Measurements from ENCODE around the gene PCDH15. TPM values are rescaled to one million over a fixed set of nuclear protein-coding genes. Genes with fewer than 3 reads are reported as not detected.
A peak's percentile ranks its signal among the peaks of the same experiment; 100 is the strongest.

PCDH15 gene
- total RNA-seq, 2 experiments from 2014 or later: not detected

DNA sequence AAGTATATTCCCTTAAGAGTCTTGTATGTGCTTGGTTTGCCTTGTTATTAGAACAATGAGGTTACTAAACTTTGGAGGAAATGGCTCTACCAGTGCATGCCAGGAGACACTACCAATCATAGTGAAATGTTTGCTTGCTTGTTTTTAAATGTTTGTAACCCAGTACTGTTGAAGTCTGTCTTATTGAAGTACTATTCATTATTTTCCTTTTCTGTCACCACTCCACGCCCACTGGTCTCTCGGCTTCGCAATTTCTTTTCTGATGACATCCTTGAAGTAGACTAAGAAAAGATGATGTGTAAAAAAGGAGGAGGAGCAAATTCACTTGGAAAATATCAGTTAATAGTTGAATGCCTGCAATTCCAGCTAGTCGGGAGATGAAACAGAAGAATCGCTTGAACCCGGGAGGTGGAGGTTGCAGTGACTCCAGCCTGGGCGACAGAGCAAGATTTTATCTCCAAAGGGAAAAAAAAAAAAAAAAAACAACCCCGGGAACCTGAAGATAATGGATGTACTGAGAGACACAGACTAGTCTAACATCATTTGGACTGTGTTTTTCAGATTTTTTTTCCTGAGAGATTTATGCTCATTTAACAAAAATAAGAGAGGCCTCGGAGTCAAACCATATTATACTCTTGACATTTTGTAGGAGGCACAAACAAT, 959.4 kb downstream of the PCDH15 start:
- no peak overlapping the region for H2AFZ ChIP-seq (ENCODE audit: low read length)
- intact Hi-C loops (cut with micrococcal nuclease; ENCODE audit: unreplicated experiment): no loop called here
- H3K27ac ChIP-seq (ENCODE audit: low read depth, low read length, poor library complexity, severe bottlenecking): no peak overlapping the region
- no peak overlapping the region for H3K4me3 ChIP-seq (ENCODE audit: low read depth, low read length, poor library complexity, severe bottlenecking)
- H3K9me3 ChIP-seq (ENCODE audit: low read length): no peaks in the 10 kb centered on the region
- no TSS peak for BruUV-seq (replicated peaks)
- ChIA-PET POLR2A (no interaction called here), CTCF (ENCODE audit: unreplicated experiment) (no interaction called here)
- no peaks in the 10 kb centered on the region for H3K4me1 ChIP-seq (ENCODE audit: insufficient read depth, low read length, poor library complexity, severe bottlenecking)
- H3K4me2 ChIP-seq (ENCODE audit: low read length): no peak overlapping the region
- H3K36me3 ChIP-seq (ENCODE audit: insufficient read depth, low read length): no peaks in the 10 kb centered on the region
- H4K20me1 ChIP-seq (ENCODE audit: insufficient read depth, low read length): no peaks in the 10 kb centered on the region
- no peak for DNase-seq (ENCODE audit: low spot score)
- H3K9me2 ChIP-seq (ENCODE audit: insufficient read depth, low read length): no peaks in the 10 kb centered on the region
- no peaks in the 10 kb centered on the region for H3K79me2 ChIP-seq (ENCODE audit: insufficient read depth, low read depth, low read length)
- TF ChIP-seq, protein P1, sequence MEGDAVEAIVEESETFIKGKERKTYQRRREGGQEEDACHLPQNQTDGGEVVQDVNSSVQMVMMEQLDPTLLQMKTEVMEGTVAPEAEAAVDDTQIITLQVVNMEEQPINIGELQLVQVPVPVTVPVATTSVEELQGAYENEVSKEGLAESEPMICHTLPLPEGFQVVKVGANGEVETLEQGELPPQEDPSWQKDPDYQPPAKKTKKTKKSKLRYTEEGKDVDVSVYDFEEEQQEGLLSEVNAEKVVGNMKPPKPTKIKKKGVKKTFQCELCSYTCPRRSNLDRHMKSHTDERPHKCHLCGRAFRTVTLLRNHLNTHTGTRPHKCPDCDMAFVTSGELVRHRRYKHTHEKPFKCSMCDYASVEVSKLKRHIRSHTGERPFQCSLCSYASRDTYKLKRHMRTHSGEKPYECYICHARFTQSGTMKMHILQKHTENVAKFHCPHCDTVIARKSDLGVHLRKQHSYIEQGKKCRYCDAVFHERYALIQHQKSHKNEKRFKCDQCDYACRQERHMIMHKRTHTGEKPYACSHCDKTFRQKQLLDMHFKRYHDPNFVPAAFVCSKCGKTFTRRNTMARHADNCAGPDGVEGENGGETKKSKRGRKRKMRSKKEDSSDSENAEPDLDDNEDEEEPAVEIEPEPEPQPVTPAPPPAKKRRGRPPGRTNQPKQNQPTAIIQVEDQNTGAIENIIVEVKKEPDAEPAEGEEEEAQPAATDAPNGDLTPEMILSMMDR (conservative IDR thresholded peaks at IDR 0.05; ENCODE audit: low read length): no peak
- no peak for TF ChIP-seq EZH2phosphoT487 (IDR thresholded peaks at IDR 0.05; ENCODE audit: borderline replicate concordance, low read depth, low read length)

DNA sequence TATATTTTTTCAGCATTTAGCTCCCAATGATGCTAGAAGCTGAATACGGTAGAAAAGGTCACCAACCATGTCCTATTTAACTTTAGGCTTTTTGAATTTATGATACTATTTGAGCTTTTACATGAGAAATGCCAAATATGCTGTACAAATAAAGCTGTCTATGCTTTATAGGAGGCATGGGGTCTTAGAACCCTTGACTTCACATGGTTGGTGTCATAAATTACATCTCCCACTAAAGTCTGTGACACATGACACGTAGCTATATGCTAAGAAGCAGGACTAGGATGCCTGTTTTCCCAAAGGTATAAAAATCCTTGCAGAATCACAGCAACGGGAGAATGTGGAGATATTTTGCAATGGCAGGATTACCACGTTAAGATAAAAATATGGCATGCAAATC, 960.4 kb downstream of the PCDH15 start:
- TF ChIP-seq, protein P1 (conservative IDR thresholded peaks at IDR 0.05; ENCODE audit: low read length): no peak
- no peak for TF ChIP-seq EZH2phosphoT487 (IDR thresholded peaks at IDR 0.05; ENCODE audit: borderline replicate concordance, low read depth, low read length)
- Histone ChIP-seq H4K20me1 (ENCODE audit: insufficient read depth, low read length) (no peaks in the 10 kb centered on the region), H3K4me3 (ENCODE audit: low read depth, low read length, poor library complexity, severe bottlenecking) (no peak overlapping the region), H3K27ac (ENCODE audit: low read depth, low read length, poor library complexity, severe bottlenecking) (no peak overlapping the region), H3K9me3 (ENCODE audit: low read length) (no peaks in the 10 kb centered on the region), H3K4me1 (ENCODE audit: insufficient read depth, low read length, poor library complexity, severe bottlenecking) (no peaks in the 10 kb centered on the region), H3K9me2 (ENCODE audit: insufficient read depth, low read length) (no peaks in the 10 kb centered on the region), H3K4me2 (ENCODE audit: low read length) (no peak overlapping the region), H3K36me3 (ENCODE audit: insufficient read depth, low read length) (no peaks in the 10 kb centered on the region), H3K79me2 (ENCODE audit: insufficient read depth, low read depth, low read length) (no peaks in the 10 kb centered on the region), H2AFZ (ENCODE audit: low read length) (no peak overlapping the region)
- POLR2A ChIA-PET: no interaction called here
- intact Hi-C loops (cut with micrococcal nuclease; ENCODE audit: unreplicated experiment): no loop called here
- no peak for DNase-seq (ENCODE audit: low spot score)
- BruUV-seq (replicated peaks): no TSS peak
- CTCF ChIA-PET (ENCODE audit: unreplicated experiment): no interaction called here

DNA sequence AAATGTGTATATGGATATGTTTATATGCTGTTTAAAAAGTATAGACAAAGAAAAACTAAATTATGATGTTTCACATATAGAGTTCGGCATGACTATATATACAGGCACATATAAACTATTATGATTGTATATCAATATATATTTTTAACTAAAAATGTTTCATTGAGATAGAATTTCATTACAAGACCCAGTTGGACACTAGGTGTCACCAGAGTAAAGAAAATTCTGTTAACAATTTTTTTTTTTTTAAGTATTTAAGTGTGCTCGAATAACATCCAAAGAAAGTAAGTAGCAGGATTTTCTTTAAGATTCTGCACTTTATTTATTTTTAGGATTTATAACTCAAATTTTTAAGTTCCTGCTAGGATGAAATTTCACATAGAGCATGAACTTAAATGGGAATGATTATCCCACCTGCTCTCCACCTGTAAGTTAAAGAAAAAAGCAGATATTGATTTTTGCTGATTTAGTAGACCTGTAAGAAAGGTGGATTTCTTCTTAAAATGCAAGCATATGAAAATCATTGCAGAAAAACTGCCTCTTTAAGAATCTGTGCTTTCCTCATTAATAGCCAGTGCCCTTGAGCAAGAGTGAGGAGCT, 961.5 kb downstream of the PCDH15 start:
- H3K4me2 ChIP-seq (ENCODE audit: low read length): no peak overlapping the region
- H3K9me2 ChIP-seq (ENCODE audit: insufficient read depth, low read length): no peaks in the 10 kb centered on the region
- peak; percentile 4 for DNase-seq (ENCODE audit: low spot score)
- no peak overlapping the region for H2AFZ ChIP-seq (ENCODE audit: low read length)
- ChIA-PET CTCF (ENCODE audit: unreplicated experiment) (no interaction called here), POLR2A (interaction anchor here (0.6 kb wide), 1 partner anchor 15 kb away, joined by 4 read pairs; no protein-coding TSS in a partner anchor)
- H3K4me1 ChIP-seq (ENCODE audit: insufficient read depth, low read length, poor library complexity, severe bottlenecking): no peaks in the 10 kb centered on the region
- TF ChIP-seq EZH2phosphoT487 (IDR thresholded peaks at IDR 0.05; ENCODE audit: borderline replicate concordance, low read depth, low read length): no peak
- TF ChIP-seq, protein P1 (conservative IDR thresholded peaks at IDR 0.05; ENCODE audit: low read length): peak; percentile 77
- no peak overlapping the region for H3K27ac ChIP-seq (ENCODE audit: low read depth, low read length, poor library complexity, severe bottlenecking)
- no peaks in the 10 kb centered on the region for H3K36me3 ChIP-seq (ENCODE audit: insufficient read depth, low read length)
- intact Hi-C loops (cut with micrococcal nuclease; ENCODE audit: unreplicated experiment): loop anchor here (10.0 kb wide), 1 partner anchor 1425 kb away; no protein-coding TSS in a partner anchor
- no TSS peak for BruUV-seq (replicated peaks)
- H4K20me1 ChIP-seq (ENCODE audit: insufficient read depth, low read length): no peaks in the 10 kb centered on the region
- no peak overlapping the region for H3K4me3 ChIP-seq (ENCODE audit: low read depth, low read length, poor library complexity, severe bottlenecking)
- no peaks in the 10 kb centered on the region for H3K9me3 ChIP-seq (ENCODE audit: low read length)
- no peaks in the 10 kb centered on the region for H3K79me2 ChIP-seq (ENCODE audit: insufficient read depth, low read depth, low read length)

Data from OCI-LY7 (cell line).